ENCODE data around the gene MAGEB2.

GRCh38 chrX:30248854-30249253 lies 33.5 kb downstream of the MAGEB2 start:
- no peak for TF ChIP-seq CTCF (IDR thresholded peaks at IDR 0.05; ENCODE audit: low read length)
- TF ChIP-seq EZH2 (IDR thresholded peaks at IDR 0.05; ENCODE audit: borderline replicate concordance, low read length), result no peak
